OCI-LY3 (cell line): ENCODE data around the gene C5orf47.

Source experiments
- H2AFZ ChIP-seq: fragments of 200-600, 300-600 bp; shearing (Covaris generic); 2 replicates; pipeline ENCODE4 v1.6.0; 2014; ENCODE audit warnings: antibody characterized with exemption, low read depth, low read length
- H3K27ac ChIP-seq: fragments of 200-600, 300-600 bp; sonication (generic); 2 replicates; pipeline ENCODE4 v1.5.1; 2014; ENCODE audit warnings: mild to moderate bottlenecking, low read length, moderate library complexity, mixed read lengths
- H3K27me3 ChIP-seq: fragments of 200-600, 300-600 bp; sonication (generic); 2 replicates; pipeline ENCODE4 v1.6.1; 2014; ENCODE audit warnings: low read depth, low read length, mixed read lengths
- H3K36me3 ChIP-seq: fragments of 200-600, 300-600 bp; sonication (generic); replicated peaks from 2 replicates; pipeline ENCODE3; 2014; ENCODE audit warnings: low read depth, low read length, mixed read lengths
- H3K4me1 ChIP-seq: fragments of 300-600, 200-600 bp; sonication (generic); 2 replicates; pipeline ENCODE4 v1.6.1; 2014; ENCODE audit warnings: low read length, mixed read lengths
- H3K4me2 ChIP-seq: fragments of 200-600, 300-600 bp; sonication (generic); 2 replicates; pipeline ENCODE4 v1.6.1; 2014; ENCODE audit warnings: low read length, mixed read lengths
- H3K4me3 ChIP-seq: fragments of 300-600, 200-600 bp; sonication (generic); 2 replicates; pipeline ENCODE4 v1.5.1; 2014; ENCODE audit warnings: antibody characterized with exemption, mild to moderate bottlenecking, low read length, moderate library complexity
- H3K79me2 ChIP-seq: fragments of 300-600, 200-600 bp; shearing (Covaris generic); 2 replicates; pipeline ENCODE4 v1.6.1; 2014; ENCODE audit warnings: mild to moderate bottlenecking, low read length, mixed read lengths
- H3K9ac ChIP-seq: fragments of 300-600, 200-600 bp; shearing (Covaris generic); 2 replicates; pipeline ENCODE4 v1.6.0; 2014; ENCODE audit warnings: mild to moderate bottlenecking, low read length, moderate library complexity
- H3K9me3 ChIP-seq: fragments of 200-600, 300-600 bp; shearing (Covaris generic); 2 replicates; pipeline ENCODE4 v1.6.1; 2014; ENCODE audit warnings: low read length, mixed read lengths; ENCODE audit not compliant: insufficient read depth
- H4K20me1 ChIP-seq: fragments of 200-600, 300-600 bp; sonication (generic); 2 replicates; pipeline ENCODE4 v1.6.1; 2016; ENCODE audit warnings: low read length, mixed read lengths; ENCODE audit not compliant: insufficient read depth
- EZH2phosphoT487 ChIP-seq: fragments of 200-600 bp; shearing (Covaris generic); IDR thresholded peaks from 2 replicates; pipeline ENCODE4 v1.6.1; 2018; ENCODE audit warnings: antibody characterized with exemption, mixed run types, low read depth
- TF ChIP-seq, protein P1 (sequence below): fragments of 200-600, 300-600 bp; sonication (generic); IDR thresholded peaks from 2 replicates; pipeline ENCODE4 v1.5.1; 2014; ENCODE audit warnings: antibody characterized with exemption, low read length, low read depth

The C5orf47 gene

GRCh38 chr5:174045470-174046025 is 56.6 kb downstream of the C5orf47 start, which contains the start of gene NSG2:
Gene NSG2, plus strand, starts transcription at chr5:174045706. Its CDS starts 1,050 bp downstream, at chr5:174046756.
- Histone ChIP-seq H3K27me3 (peaks cover 9% of the 10 kb centered on the region; the same call in 1 of the 2 replicates), H3K27ac (no peak within 1 kb of the TSS), H3K9ac (no peak within 1 kb of the TSS), H3K9me3 (no peaks in the 10 kb centered on the region), H4K20me1 (no peaks in the 10 kb centered on the region), H3K4me1 (no peaks in the 10 kb centered on the region), H3K4me3 (no peak within 1 kb of the TSS), H3K79me2 (no peaks in the 10 kb centered on the region), H2AFZ (no peak within 1 kb of the TSS), H3K36me3 (no peaks in the 10 kb centered on the region), H3K4me2 (no peak within 1 kb of the TSS)
- no peak for TF ChIP-seq EZH2phosphoT487
- TF ChIP-seq, protein P1, sequence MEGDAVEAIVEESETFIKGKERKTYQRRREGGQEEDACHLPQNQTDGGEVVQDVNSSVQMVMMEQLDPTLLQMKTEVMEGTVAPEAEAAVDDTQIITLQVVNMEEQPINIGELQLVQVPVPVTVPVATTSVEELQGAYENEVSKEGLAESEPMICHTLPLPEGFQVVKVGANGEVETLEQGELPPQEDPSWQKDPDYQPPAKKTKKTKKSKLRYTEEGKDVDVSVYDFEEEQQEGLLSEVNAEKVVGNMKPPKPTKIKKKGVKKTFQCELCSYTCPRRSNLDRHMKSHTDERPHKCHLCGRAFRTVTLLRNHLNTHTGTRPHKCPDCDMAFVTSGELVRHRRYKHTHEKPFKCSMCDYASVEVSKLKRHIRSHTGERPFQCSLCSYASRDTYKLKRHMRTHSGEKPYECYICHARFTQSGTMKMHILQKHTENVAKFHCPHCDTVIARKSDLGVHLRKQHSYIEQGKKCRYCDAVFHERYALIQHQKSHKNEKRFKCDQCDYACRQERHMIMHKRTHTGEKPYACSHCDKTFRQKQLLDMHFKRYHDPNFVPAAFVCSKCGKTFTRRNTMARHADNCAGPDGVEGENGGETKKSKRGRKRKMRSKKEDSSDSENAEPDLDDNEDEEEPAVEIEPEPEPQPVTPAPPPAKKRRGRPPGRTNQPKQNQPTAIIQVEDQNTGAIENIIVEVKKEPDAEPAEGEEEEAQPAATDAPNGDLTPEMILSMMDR, result peak; percentile 79

DNA sequence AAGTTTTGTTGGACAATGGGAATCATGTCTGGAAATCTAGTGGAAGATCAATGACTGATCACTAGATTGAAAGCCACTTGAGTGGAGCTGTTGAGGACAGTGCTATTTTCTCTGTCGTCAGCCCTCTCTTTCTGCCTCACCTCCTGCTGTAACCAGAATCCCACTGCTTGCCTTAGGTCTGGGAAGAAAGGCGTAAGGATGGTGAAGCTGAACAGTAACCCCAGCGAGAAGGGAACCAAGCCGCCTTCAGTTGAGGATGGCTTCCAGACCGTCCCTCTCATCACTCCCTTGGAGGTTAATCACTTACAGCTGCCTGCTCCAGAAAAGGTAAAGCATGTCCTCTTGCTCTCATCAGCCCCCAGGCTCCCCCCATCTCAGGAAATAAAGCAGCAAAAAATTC is 57.6 kb downstream of the C5orf47 start:
- Histone ChIP-seq H3K4me2 (no peak overlapping the region), H3K9ac (no peak overlapping the region), H4K20me1 (no peaks in the 10 kb centered on the region), H3K27ac (no peak overlapping the region), H3K4me1 (no peaks in the 10 kb centered on the region), H3K4me3 (no peak overlapping the region), H3K36me3 (no peaks in the 10 kb centered on the region), H3K9me3 (no peaks in the 10 kb centered on the region), H3K79me2 (no peaks in the 10 kb centered on the region), H2AFZ (no peak overlapping the region), H3K27me3 (peaks cover 9% of the 10 kb centered on the region; the same call in 1 of the 2 replicates)
- TF ChIP-seq EZH2phosphoT487, result no peak
- TF ChIP-seq, protein P1, result no peak

- no peak overlapping the region for H3K9ac ChIP-seq
- H3K4me3 ChIP-seq, result no peak overlapping the region
- H3K79me2 ChIP-seq, result no peaks in the 10 kb centered on the region
- H3K27me3 ChIP-seq, result peaks cover 9% of the 10 kb centered on the region; the same call in 1 of the 2 replicates
- H3K4me2 ChIP-seq, result no peak overlapping the region
- no peaks in the 10 kb centered on the region for H4K20me1 ChIP-seq
- H2AFZ ChIP-seq, result no peak overlapping the region
- TF ChIP-seq, protein P1, result no peak
- TF ChIP-seq EZH2phosphoT487, result no peak
- H3K27ac ChIP-seq, result no peak overlapping the region
- no peaks in the 10 kb centered on the region for H3K9me3 ChIP-seq
- H3K36me3 ChIP-seq, result no peaks in the 10 kb centered on the region
- no peaks in the 10 kb centered on the region for H3K4me1 ChIP-seq
Observed at GRCh38 chr5:174047472-174048099, 58.6 kb downstream of the C5orf47 start.

GRCh38 chr5:174052636-174053035 is 63.7 kb downstream of the C5orf47 start:
- Histone ChIP-seq H3K79me2 (no peaks in the 10 kb centered on the region), H4K20me1 (no peaks in the 10 kb centered on the region), H3K36me3 (no peaks in the 10 kb centered on the region), H3K27ac (no peak overlapping the region), H3K4me3 (no peak overlapping the region), H3K9ac (no peak overlapping the region), H3K4me1 (no peaks in the 10 kb centered on the region), H3K27me3 (peaks cover 9% of the 10 kb centered on the region), H3K4me2 (no peak overlapping the region), H3K9me3 (no peaks in the 10 kb centered on the region), H2AFZ (no peak overlapping the region)
- TF ChIP-seq, protein P1, result no peak
- TF ChIP-seq EZH2phosphoT487, result no peak
